Measurements from ENCODE around the gene SGCG.
"Not testable (repeated sequence)": the region's sequence is repeated elsewhere in the genome, so short reads cannot be mapped to it uniquely, and the experiment has no call there.

The SGCG gene

DNA sequence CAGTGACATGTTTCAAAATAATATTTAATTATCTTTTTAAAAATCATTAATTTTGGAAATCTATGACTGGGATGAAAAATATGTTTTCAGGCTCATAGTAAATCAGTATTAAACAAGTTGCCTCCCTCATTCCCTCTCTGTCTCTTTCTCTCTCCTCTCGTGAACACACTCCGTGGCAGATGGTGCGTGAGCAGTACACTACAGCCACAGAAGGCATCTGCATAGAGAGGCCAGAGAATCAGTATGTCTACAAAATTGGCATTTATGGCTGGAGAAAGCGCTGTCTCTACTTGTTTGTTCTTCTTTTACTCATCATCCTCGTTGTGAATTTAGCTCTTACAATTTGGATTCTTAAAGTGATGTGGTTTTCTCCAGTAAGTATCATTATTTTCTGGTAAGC, 22.7 kb downstream of the SGCG start:
- TF ChIP-seq, protein P1, sequence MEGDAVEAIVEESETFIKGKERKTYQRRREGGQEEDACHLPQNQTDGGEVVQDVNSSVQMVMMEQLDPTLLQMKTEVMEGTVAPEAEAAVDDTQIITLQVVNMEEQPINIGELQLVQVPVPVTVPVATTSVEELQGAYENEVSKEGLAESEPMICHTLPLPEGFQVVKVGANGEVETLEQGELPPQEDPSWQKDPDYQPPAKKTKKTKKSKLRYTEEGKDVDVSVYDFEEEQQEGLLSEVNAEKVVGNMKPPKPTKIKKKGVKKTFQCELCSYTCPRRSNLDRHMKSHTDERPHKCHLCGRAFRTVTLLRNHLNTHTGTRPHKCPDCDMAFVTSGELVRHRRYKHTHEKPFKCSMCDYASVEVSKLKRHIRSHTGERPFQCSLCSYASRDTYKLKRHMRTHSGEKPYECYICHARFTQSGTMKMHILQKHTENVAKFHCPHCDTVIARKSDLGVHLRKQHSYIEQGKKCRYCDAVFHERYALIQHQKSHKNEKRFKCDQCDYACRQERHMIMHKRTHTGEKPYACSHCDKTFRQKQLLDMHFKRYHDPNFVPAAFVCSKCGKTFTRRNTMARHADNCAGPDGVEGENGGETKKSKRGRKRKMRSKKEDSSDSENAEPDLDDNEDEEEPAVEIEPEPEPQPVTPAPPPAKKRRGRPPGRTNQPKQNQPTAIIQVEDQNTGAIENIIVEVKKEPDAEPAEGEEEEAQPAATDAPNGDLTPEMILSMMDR (IDR thresholded peaks at IDR 0.05; ENCODE audit: low read length, missing control alignments) = no peak
- no peak overlapping the region for H3K4me3 ChIP-seq (replicated peaks; ENCODE audit: low read depth, low read length)
- DNase-seq (ENCODE audit: low read depth) = no peak

DNA sequence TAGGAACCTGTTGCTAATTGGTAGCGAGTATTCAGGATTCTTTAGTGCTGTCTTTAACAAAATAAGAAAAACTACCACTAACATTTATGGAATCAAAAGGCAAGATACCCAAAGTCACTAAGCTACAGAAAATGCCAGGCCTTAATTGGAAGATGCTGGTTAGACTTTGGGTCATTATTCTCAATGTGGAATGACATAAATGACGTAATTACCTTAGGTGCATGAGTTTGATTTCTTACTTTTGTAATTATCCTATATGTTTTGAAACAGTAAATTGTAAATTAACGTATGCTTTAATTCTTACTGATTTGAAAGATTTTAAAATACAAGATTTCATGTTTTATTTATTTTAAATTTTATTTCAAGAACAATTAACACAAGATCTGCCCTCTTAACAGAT, 25.0 kb downstream of the SGCG start:
- H3K4me3 ChIP-seq (replicated peaks; ENCODE audit: low read depth, low read length) = no peak overlapping the region
- TF ChIP-seq, protein P1 (IDR thresholded peaks at IDR 0.05; ENCODE audit: low read length, missing control alignments) = no peak
- DNase-seq (ENCODE audit: low read depth) = no peak

DNA sequence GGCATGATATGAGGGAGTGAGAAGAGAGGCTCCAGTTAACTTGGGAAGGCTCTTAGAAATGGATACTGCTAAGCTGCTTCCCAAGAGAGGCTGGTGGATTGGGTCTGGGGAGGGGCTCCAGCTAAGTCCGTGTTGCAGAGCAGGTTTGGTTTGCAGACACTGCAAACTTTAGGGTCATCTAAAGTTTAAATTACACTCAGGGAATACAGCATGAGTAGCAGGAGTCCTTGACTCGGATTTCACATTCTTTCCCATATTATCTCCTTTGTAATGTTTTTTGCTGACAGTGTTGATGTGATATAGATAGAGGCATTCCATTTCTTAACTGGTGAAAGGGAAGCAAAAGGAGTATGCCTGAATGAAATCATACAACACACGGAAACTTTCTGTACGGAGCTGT, 31.9 kb downstream of the SGCG start:
- DNase-seq (ENCODE audit: low read depth) = peak; percentile 7
- TF ChIP-seq, protein P1 (IDR thresholded peaks at IDR 0.05; ENCODE audit: low read length, missing control alignments) = no peak
- no peak overlapping the region for H3K4me3 ChIP-seq (replicated peaks; ENCODE audit: low read depth, low read length)

DNA sequence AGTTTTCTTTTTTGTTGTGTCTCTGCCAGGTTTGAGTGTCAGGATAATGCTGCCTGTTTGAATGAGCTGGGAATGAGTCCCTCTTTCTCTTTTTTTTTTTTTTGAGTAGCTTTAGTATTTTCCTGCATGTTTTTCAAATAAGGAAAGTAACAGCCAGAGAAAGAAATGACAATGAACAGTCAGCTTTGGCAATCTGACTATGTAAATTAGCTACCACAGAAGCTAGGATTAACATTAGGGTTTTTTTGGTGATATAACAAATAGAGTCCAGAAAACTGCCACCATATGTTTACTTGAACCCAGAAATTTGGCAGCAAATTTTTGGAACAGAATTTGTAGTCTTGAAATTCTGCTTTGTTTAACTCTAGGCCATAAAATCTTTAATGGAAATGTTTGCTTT, 50.5 kb downstream of the SGCG start:
- no peak for DNase-seq (ENCODE audit: low read depth)
- TF ChIP-seq, protein P1 (IDR thresholded peaks at IDR 0.05; ENCODE audit: low read length, missing control alignments) = no peak
- H3K4me3 ChIP-seq (replicated peaks; ENCODE audit: low read depth, low read length) = no peak overlapping the region

DNA sequence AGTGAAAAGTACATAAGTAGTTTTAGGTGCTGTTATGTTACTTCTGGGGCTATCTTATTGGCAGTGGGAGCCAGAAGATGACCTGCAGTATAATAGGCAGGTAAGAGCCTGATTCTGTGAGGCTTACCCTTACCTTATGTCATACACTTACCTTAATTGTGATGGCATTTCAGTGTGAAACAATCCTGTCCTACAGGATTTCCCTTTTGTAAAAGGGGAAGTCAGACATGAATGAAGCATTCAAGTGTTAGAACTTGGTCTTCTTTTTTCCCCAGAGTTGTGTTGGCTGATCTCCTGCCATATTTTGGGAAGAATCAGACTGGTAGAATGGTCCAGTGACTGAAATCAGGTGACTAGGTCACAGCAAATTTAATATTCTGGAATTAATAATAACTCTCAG, 55.2 kb downstream of the SGCG start:
- H3K4me3 ChIP-seq (replicated peaks; ENCODE audit: low read depth, low read length) = no peak overlapping the region
- TF ChIP-seq, protein P1 (IDR thresholded peaks at IDR 0.05; ENCODE audit: low read length, missing control alignments) = no peak
- no peak for DNase-seq (ENCODE audit: low read depth)

DNA sequence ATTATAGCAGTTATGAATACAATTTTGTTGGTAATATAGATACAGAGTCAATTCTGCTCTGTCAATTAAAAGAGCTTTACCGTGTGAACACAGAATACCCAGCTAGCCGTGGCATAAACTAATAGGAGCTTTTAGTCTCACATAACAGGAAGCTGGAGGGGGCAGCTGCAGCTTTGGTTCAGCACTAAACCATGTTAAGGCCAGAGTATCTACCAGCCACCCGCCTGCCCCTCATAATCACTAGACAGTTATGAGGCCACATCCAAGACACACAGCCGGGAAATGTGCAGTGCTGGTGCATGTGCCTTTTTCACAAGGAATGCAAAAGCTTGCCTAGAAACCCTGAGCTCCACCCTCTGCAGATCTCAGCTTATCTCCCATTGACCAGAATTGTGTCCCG, 62.3 kb downstream of the SGCG start:
- no peak for DNase-seq (ENCODE audit: low read depth)
- TF ChIP-seq, protein P1 (IDR thresholded peaks at IDR 0.05; ENCODE audit: low read length, missing control alignments) = no peak
- no peak overlapping the region for H3K4me3 ChIP-seq (replicated peaks; ENCODE audit: low read depth, low read length)

DNA sequence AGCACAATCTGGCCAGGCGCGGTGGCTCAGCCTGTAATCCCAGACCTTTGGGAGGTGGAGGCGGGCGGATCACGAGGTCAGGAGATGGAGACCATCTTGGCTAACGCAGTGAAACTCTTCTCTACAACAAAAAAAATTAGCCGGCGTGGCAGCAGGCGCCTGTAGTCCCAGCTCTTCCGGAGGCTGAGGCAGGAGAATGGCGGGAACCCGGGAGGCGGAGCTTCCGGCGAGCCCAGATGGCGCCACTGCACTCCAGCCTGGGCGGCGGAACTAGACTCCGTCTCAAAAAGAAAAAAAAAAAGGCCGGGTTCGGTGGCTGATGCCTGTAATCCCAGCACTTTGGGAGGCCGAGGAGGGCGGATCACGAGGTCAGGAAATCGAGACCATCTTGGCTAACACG, 67.6 kb downstream of the SGCG start:
- not testable (repeated sequence) for H3K4me3 ChIP-seq (replicated peaks; ENCODE audit: low read depth, low read length); DNase-seq (ENCODE audit: low read depth)

DNA sequence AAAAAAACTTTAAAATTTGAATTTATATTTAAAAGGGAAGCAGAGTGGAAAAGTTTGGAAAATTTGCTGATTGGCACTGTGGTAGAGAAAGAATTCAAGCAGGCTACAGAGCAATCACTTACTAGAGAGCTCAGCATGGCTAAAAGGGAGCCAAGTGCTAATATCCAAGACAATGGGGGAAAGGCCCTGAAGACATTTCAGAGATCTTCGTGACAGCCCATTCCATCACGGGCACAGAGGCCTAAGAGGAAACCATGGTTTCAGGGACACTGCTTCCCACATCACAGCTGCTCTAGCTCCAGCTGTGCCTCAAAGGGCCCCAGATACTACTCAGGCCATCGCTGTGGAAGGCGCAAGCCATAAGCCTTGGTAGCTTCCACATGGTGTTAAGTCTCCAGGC, 73.7 kb downstream of the SGCG start:
- no peak for DNase-seq (ENCODE audit: low read depth)
- TF ChIP-seq, protein P1 (IDR thresholded peaks at IDR 0.05; ENCODE audit: low read length, missing control alignments) = no peak
- H3K4me3 ChIP-seq (replicated peaks; ENCODE audit: low read depth, low read length) = no peak overlapping the region

All from fibroblast of pulmonary artery (primary cell).